ENCODE data around the gene KAT6B.

The KAT6B gene

DNA sequence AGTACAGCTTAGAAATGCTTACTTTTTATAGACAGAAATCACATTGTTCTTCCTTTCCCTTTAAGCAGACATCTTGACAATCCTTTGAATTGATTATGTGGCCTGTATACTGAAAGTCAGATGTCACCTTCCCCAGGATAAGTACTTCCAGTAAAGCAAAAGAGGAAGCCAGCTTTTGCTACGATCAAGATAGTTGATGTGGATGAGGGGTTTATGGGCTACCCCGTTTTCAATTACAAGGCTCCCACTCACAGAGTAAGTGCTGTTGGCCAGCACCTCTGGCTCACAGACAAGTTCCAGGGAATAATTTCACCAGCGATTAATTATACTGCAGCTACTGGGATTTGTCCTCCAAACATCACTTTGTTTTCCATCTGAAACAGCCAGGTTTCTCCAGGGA lies 189.9 kb downstream of the KAT6B start:
- Mint-ChIP-seq H3K36me3 (ENCODE audit: low read depth) (peaks cover 25% of the 10 kb centered on the region), H3K9me3 (no peaks in the 10 kb centered on the region), H3K4me3 (no peak overlapping the region), H3K27me3 (no peaks in the 10 kb centered on the region), H3K27ac (no peak overlapping the region), H3K4me1 (ENCODE audit: low read depth) (no peaks in the 10 kb centered on the region)
- intact Hi-C loops (cut with micrococcal nuclease): no loop called here

DNA sequence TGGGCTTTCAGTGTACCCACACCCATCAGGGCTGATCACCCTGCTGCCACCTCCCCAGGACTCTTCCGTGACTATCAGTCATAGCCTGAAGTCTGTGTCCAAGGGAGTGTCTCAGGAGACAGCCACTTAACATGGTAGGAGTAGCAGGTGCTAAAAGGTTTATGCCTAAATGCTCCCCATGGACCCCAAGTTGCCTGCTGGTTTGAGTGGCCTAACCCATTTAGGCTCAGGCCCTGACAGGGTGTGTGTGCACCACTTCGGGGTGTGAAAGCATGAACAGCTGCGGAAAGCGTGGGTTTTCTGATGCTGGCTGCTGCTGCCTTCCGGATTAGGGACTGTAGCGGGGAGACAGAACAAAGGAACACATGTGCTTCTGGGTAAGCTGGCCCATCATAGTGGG lies 191.9 kb downstream of the KAT6B start:
- Mint-ChIP-seq H3K4me3 (no peak overlapping the region), H3K4me1 (ENCODE audit: low read depth) (peaks cover 9% of the 10 kb centered on the region), H3K36me3 (ENCODE audit: low read depth) (peaks cover 26% of the 10 kb centered on the region), H3K9me3 (no peaks in the 10 kb centered on the region), H3K27me3 (no peaks in the 10 kb centered on the region), H3K27ac (no peak overlapping the region)
- intact Hi-C loops (cut with micrococcal nuclease): no loop called here

DNA sequence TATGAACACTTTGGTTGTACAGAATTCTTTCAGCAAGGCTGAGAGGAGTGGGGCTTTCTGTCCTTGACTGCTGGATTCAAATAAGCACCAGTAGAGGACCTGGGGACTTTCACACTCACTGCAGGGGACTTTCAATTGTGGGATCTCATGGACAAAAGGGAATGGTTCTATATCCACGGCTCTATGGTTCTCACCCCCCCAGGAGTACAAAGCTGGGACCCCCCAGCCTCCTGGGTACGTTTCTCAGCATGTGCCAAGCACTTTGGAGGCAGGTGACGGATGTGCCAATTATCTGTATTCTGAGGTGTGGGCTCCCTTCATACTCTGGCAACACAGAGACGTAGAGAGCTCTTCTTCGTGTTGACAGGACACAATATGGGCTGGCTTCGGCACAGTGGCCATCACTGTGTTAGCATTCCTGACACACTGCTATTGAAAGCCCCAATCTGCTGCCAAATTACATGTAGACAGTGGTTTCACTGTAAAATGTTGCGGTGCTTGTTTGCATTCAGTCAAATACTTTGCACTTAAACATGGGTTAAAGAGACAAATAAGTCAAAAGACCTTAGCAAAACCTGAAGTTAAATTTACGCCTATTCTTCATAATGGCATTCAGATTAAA lies 192.4 kb downstream of the KAT6B start:
- no peaks in the 10 kb centered on the region for H3K27me3 Mint-ChIP-seq
- H3K27ac Mint-ChIP-seq: no peak overlapping the region
- no peak overlapping the region for H3K4me3 Mint-ChIP-seq
- H3K4me1 Mint-ChIP-seq (ENCODE audit: low read depth): peaks cover 9% of the 10 kb centered on the region
- H3K9me3 Mint-ChIP-seq: no peaks in the 10 kb centered on the region
- peaks cover 26% of the 10 kb centered on the region for H3K36me3 Mint-ChIP-seq (ENCODE audit: low read depth)
- intact Hi-C loops (cut with micrococcal nuclease): no loop called here

DNA sequence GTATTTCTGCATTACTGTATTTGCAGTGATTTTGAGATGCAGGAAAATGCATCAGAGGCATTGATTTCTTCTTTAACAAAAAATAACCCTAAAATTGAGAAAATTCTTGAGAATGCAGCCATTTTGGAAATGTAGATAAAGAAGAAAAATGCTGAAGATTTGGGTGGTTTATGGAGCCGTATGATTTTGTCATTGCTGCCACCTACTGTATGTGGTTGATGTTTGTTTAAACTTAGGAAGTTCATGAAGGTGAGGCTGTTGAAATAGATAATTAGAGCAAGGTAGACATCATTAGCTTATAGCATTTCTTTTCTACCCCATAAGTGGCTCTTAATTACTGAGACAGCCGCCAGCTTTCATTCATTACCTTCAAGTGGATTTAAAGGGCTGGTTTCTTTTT lies 193.0 kb downstream of the KAT6B start:
- intact Hi-C loops (cut with micrococcal nuclease): no loop called here
- H3K9me3 Mint-ChIP-seq: no peaks in the 10 kb centered on the region
- H3K36me3 Mint-ChIP-seq (ENCODE audit: low read depth): peaks cover 26% of the 10 kb centered on the region
- H3K27ac Mint-ChIP-seq: no peak overlapping the region
- peaks cover 9% of the 10 kb centered on the region for H3K4me1 Mint-ChIP-seq (ENCODE audit: low read depth)
- no peak overlapping the region for H3K4me3 Mint-ChIP-seq
- no peaks in the 10 kb centered on the region for H3K27me3 Mint-ChIP-seq

DNA sequence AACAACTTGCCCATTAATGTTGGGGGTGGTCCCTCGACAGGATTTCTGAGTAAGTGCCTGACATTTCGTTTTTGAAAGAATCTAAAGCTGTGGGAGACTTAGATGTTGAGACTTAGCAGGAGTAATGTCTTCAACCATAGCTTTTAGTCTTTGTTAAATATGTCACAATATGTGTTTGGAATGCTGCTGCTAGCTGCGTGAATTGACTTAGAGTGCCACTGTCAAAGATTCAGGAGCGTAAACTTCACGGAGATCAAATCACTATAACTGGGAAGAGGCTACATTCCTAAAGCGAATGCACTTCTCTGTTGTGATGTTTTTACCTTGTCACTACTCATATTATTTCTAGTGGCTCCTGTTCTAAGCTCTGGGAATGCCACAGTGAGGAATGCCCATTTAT lies 193.8 kb downstream of the KAT6B start:
- Mint-ChIP-seq H3K4me1 (ENCODE audit: low read depth) (peaks cover 9% of the 10 kb centered on the region), H3K4me3 (no peak overlapping the region), H3K27me3 (no peaks in the 10 kb centered on the region), H3K36me3 (ENCODE audit: low read depth) (peaks cover 33% of the 10 kb centered on the region), H3K27ac (no peak overlapping the region), H3K9me3 (no peaks in the 10 kb centered on the region)
- intact Hi-C loops (cut with micrococcal nuclease): loop anchor here (5.0 kb wide), 1 partner anchor 753 kb away; no protein-coding TSS in a partner anchor

DNA sequence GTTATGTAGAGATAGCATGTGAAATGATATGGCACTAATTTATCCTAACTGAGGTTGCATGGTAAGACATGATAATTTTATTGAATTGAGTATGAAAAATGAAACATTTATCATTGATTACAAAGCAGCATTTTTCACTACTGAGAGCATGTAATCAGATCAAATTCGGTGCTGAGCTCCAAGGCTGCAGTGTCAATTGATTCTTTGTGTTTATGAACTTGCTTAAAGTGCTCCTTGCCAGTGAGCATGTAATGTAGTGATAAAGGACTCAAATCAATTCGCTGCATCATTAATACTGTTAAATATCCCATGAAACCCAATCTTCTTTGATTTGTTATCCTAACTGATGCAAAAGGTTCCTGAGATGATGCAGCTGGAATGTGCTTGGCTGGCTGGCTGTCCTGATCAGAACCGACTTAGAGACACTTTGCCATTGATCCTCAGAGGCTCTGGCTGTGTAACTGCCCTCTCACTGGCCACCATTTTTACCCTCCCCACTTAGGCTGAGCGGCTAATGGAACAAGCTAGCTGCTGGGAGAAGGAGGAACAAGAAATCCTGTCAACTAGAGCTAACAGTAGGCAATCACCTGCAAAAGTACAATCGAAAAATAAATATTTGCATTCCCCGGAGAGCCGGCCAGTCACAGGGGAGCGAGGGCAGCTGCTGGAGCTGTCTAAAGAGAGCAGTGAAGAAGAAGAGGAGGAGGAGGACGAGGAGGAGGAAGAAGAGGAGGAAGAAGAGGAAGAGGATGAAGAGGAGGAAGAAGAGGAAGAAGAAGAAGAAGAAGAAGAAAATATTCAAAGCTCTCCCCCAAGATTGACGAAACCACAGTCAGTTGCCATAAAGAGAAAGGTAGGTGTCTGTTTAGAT lies 195.2 kb downstream of the KAT6B start:
- intact Hi-C loops (cut with micrococcal nuclease): loop anchor here (5.0 kb wide), 1 partner anchor 754 kb away; no protein-coding TSS in a partner anchor
- Mint-ChIP-seq H3K4me3 (no peak overlapping the region), H3K36me3 (ENCODE audit: low read depth) (peaks cover 46% of the 10 kb centered on the region), H3K9me3 (no peaks in the 10 kb centered on the region), H3K27me3 (no peaks in the 10 kb centered on the region), H3K27ac (peak overlapping the region; percentile 2), H3K4me1 (ENCODE audit: low read depth) (peaks cover 9% of the 10 kb centered on the region)

DNA sequence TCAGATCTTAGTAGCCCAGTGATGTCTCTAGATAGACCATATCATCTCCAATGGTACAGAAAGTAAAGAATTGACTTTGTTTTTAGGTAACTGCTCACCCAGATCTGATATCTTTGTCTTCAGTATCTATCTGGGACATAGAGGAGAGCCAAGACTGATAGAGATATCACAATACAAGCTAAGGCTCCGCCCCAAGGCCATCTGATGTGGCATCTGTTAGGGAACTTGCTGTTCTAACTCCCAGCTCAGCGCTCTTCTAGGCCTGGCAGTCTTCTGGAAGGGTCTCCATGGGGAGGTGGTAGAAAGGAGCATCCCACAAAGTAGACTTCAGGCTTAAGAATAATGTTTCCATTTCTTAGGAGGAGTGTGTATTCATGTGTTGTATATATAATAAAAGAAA lies 196.7 kb downstream of the KAT6B start:
- no peak overlapping the region for H3K27ac Mint-ChIP-seq
- peaks cover 9% of the 10 kb centered on the region for H3K4me1 Mint-ChIP-seq (ENCODE audit: low read depth)
- H3K36me3 Mint-ChIP-seq (ENCODE audit: low read depth): peaks cover 52% of the 10 kb centered on the region

DNA sequence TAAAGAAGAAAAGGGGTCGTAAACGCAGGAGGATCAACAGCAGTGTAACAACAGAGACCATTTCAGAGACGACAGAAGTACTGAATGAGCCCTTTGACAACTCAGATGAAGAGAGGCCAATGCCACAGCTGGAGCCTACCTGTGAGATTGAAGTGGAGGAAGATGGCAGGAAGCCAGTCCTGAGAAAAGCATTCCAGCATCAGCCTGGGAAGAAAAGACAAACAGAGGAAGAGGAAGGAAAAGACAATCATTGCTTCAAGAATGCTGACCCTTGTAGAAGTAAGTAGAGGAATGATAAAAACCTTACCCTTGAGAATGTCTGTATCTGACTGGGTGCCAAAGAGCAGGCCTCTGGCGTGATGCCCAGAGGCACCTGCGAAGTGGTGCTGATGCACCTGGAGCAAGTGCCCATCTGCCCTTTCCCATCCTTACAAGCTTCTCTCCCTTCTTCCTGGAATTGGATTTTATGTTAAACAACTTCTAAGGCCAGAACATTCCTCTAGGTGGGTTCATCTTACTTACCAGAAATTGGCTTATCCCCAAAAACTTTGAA lies 198.6 kb downstream of the KAT6B start:
- Mint-ChIP-seq H3K36me3 (ENCODE audit: low read depth) (peaks cover 70% of the 10 kb centered on the region), H3K9me3 (peaks cover 10% of the 10 kb centered on the region), H3K27me3 (no peaks in the 10 kb centered on the region), H3K4me1 (ENCODE audit: low read depth) (peaks cover 16% of the 10 kb centered on the region), H3K4me3 (no peak overlapping the region), H3K27ac (no peak overlapping the region)
- intact Hi-C loops (cut with micrococcal nuclease): loop anchor here (5.0 kb wide), 1 partner anchor 758 kb away; no protein-coding TSS in a partner anchor

More for the DNA sequence above, 196.7 kb downstream of the KAT6B start:
- Mint-ChIP-seq H3K9me3 (no peaks in the 10 kb centered on the region), H3K27me3 (no peaks in the 10 kb centered on the region), H3K4me3 (no peak overlapping the region)
- intact Hi-C loops (cut with micrococcal nuclease): loop anchor here (5.0 kb wide), 1 partner anchor 756 kb away; no protein-coding TSS in a partner anchor

DNA sequence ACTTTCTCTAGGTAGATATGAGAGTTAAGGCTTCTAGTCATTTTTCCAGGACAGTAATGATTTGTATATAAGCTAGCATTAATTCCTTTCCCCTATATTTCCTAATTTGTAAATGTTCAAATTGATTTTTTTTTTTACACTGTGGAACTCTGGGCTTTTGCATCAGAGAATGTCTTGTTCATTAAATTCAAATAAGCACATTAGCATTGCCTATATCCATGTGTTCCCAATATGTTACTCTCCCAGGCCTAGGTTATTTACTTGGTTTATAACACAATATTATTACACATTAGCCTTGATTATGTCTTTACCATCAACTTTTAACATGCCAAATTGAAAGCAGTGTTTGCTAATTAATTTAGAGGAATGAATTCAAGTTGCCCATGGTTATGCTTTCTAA lies 201.6 kb downstream of the KAT6B start:
- Mint-ChIP-seq H3K27ac (no peak overlapping the region), H3K36me3 (ENCODE audit: low read depth) (peaks cover 55% of the 10 kb centered on the region), H3K27me3 (no peaks in the 10 kb centered on the region), H3K9me3 (peaks cover 10% of the 10 kb centered on the region), H3K4me1 (ENCODE audit: low read depth) (peaks cover 7% of the 10 kb centered on the region), H3K4me3 (no peak overlapping the region)
- intact Hi-C loops (cut with micrococcal nuclease): no loop called here

DNA sequence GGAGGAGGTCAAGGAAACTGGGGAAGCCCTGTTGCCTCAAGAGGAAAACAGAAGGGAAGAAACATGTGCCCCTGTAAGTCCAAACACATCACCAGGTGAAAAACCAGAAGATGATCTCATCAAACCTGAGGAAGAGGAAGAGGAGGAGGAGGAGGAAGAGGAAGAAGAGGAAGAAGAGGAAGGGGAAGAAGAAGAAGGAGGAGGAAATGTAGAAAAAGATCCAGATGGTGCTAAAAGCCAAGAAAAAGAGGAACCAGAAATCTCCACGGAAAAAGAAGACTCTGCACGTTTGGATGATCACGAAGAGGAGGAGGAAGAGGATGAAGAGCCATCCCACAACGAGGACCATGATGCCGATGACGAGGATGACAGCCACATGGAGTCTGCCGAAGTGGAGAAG lies 202.3 kb downstream of the KAT6B start:
- no peak overlapping the region for H3K27ac Mint-ChIP-seq
- H3K4me3 Mint-ChIP-seq: no peak overlapping the region
- intact Hi-C loops (cut with micrococcal nuclease): no loop called here
- H3K9me3 Mint-ChIP-seq: peaks cover 10% of the 10 kb centered on the region
- H3K4me1 Mint-ChIP-seq (ENCODE audit: low read depth): peaks cover 7% of the 10 kb centered on the region
- peaks cover 55% of the 10 kb centered on the region for H3K36me3 Mint-ChIP-seq (ENCODE audit: low read depth)
- H3K27me3 Mint-ChIP-seq: no peaks in the 10 kb centered on the region

DNA sequence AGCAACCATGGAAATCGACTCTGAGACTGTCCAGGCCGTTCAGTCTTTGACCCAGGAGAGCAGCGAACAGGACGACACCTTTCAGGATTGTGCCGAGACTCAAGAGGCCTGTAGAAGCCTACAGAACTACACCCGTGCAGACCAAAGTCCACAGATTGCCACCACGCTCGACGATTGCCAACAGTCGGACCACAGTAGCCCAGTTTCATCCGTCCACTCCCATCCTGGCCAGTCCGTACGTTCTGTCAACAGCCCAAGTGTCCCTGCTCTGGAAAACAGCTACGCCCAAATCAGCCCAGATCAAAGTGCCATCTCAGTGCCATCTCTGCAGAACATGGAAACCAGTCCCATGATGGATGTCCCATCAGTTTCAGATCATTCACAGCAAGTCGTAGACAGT lies 203.0 kb downstream of the KAT6B start:
- intact Hi-C loops (cut with micrococcal nuclease): no loop called here
- Mint-ChIP-seq H3K4me1 (ENCODE audit: low read depth) (peaks cover 7% of the 10 kb centered on the region), H3K27ac (no peak overlapping the region), H3K4me3 (no peak overlapping the region), H3K9me3 (peaks cover 10% of the 10 kb centered on the region), H3K27me3 (no peaks in the 10 kb centered on the region), H3K36me3 (ENCODE audit: low read depth) (peaks cover 55% of the 10 kb centered on the region)

DNA sequence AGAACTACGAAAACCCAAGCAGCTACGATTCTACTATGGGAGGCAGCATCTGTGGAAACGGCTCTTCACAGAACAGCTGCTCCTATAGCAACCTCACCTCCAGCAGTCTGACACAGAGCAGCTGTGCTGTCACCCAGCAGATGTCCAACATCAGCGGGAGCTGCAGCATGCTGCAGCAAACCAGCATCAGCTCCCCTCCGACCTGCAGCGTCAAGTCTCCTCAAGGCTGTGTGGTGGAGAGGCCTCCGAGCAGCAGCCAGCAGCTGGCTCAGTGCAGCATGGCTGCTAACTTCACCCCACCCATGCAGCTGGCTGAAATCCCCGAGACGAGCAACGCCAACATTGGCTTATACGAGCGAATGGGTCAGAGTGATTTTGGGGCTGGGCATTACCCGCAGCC lies 203.5 kb downstream of the KAT6B start:
- Mint-ChIP-seq H3K9me3 (peaks cover 10% of the 10 kb centered on the region), H3K36me3 (ENCODE audit: low read depth) (peaks cover 51% of the 10 kb centered on the region), H3K4me1 (ENCODE audit: low read depth) (peaks cover 7% of the 10 kb centered on the region), H3K27me3 (no peaks in the 10 kb centered on the region), H3K27ac (no peak overlapping the region), H3K4me3 (no peak overlapping the region)
- intact Hi-C loops (cut with micrococcal nuclease): no loop called here

DNA sequence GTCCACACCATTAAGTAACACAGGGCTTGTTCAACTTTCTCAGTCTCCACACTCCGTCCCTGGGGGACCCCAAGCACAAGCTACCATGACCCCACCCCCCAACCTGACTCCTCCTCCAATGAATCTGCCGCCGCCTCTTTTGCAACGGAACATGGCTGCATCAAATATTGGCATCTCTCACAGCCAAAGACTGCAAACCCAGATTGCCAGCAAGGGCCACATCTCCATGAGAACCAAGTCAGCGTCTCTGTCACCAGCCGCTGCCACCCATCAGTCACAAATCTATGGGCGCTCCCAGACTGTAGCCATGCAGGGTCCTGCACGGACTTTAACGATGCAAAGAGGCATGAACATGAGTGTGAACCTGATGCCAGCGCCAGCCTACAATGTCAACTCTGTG lies 204.0 kb downstream of the KAT6B start:
- Mint-ChIP-seq H3K27me3 (no peaks in the 10 kb centered on the region), H3K9me3 (peaks cover 10% of the 10 kb centered on the region), H3K4me1 (ENCODE audit: low read depth) (peaks cover 7% of the 10 kb centered on the region), H3K27ac (no peak overlapping the region), H3K36me3 (ENCODE audit: low read depth) (peaks cover 45% of the 10 kb centered on the region), H3K4me3 (no peak overlapping the region)
- intact Hi-C loops (cut with micrococcal nuclease): no loop called here

DNA sequence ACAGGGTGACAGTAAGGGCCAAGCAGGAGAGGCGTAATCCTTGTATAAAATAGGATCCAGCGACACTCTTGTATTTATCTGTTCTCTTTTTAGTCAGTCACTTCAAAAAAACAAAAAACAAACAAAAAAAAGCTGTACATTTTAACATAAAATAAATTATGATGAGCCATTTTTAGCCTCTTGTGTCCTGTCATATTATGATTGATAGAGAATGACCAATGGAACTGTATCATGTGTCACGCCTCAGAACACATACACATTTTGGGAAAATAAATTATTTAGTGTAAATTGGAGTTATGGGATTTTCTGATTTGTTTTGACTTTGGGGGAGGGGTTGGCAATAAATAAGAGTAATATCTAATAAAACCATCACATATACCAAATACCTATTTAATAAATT lies 205.7 kb downstream of the KAT6B start:
- intact Hi-C loops (cut with micrococcal nuclease): no loop called here
- H3K27me3 Mint-ChIP-seq: no peaks in the 10 kb centered on the region
- H3K4me3 Mint-ChIP-seq: no peak overlapping the region
- no peak overlapping the region for H3K27ac Mint-ChIP-seq
- peaks cover 30% of the 10 kb centered on the region for H3K36me3 Mint-ChIP-seq (ENCODE audit: low read depth)
- peaks cover 20% of the 10 kb centered on the region for H3K4me1 Mint-ChIP-seq (ENCODE audit: low read depth)
- peaks cover 10% of the 10 kb centered on the region for H3K9me3 Mint-ChIP-seq
